AG20443 (cell line): ENCODE data around the gene NEURL1.
"Not testable (repeated sequence)": the region's sequence is repeated elsewhere in the genome, so short reads cannot be mapped to it uniquely, and the experiment has no call there.

Experiments used
- DNase-seq: peaks from one replicate; pipeline ENCODE4 v3.0.0; 2012; ENCODE audit warnings: low spot score, mixed read lengths

Gene NEURL1

GRCh38 chr10:103463499-103463898 is 30.0 kb upstream of the NEURL1 start:
- no peak for DNase-seq

- no peak for DNase-seq
Measured at GRCh38 chr10:103465411-103466179, 27.9 kb upstream of the NEURL1 start.

- no peak for DNase-seq
Measured at GRCh38 chr10:103466734-103467133, 26.8 kb upstream of the NEURL1 start.

DNA sequence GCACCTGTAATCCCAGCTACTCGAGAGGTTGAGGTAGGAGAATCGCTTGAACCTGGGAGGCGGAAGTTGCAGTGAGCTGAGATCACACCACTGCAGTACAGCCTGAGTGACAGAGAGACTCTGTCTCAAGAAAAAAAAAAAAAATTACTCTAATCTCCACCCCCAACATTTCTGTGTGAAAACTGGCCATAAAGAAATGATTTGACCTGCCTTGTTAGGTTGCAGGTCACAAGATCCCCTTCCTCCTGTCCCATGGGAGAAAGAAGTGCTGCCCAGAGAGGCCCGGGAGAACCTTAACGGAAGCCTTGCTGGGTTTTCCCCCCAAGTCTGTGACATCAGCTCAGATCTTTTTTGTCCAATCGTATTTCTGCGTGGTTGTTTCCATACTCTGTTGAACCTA is 26.1 kb upstream of the NEURL1 start:
- no peak for DNase-seq

DNA sequence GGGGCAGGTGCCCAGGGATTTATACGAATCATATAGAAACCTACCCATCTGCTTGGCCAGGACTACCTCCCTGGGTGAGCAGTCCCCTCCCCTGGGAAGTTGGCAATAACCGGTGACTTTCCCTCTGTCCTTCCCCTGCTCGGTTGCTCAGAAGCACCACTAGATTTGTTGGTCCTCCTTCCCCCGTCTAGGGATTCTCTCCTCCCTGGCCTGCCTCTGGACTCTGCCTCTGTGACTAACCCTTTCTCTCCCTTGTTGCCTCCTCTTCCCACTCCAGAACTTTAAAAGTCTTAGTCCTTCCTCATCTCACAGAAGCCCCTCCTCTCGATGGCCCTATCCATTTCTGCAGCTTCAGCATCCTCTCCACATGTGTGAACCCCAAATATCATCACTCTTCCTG is 24.3 kb upstream of the NEURL1 start:
- DNase-seq, result no peak

DNA sequence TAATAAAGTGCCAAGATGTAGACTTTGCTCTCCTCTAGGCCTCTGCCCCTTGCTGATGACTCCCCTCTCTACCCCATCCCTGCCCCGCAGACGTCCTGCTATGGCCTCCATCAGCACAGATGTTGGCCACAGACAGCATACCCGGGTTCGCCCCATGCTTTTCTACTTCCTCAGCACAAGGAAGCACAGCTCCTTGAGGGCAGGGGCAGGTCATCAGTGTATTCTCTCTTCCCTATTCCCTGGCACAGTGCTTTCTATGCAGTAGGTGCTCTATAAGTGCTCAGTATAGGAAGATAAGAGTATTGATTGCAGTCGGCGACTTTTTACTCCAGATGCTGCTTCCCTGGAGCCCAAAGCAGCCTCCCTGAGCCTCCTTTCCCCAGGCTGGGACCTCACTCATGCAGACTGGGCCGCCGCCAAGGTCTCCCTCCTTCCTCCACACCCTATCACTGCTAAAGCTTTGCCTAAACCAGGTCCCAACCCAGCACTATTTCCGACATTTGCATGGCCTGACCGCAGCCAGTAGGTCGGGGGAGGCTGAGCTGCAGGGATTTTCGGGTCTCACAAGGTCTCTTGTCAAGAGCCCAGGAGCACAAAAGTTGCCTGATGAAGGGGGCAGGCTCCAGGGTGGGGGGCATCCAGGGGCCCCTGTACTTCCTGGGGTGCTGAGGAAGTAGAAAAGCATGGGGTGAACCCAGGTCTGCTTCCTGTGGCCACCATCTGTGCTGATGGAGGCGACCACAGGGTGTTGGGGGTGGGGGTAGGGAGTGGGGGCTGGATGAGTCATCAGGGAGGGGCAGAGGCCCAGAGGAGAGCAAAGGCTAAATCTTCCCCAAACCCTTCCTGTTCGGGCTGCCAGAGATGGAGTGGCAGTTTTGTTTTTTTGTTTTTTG is 22.5 kb upstream of the NEURL1 start:
- no peak for DNase-seq

- no peak for DNase-seq
Measured at GRCh38 chr10:103472005-103472404, 21.5 kb upstream of the NEURL1 start.

DNA sequence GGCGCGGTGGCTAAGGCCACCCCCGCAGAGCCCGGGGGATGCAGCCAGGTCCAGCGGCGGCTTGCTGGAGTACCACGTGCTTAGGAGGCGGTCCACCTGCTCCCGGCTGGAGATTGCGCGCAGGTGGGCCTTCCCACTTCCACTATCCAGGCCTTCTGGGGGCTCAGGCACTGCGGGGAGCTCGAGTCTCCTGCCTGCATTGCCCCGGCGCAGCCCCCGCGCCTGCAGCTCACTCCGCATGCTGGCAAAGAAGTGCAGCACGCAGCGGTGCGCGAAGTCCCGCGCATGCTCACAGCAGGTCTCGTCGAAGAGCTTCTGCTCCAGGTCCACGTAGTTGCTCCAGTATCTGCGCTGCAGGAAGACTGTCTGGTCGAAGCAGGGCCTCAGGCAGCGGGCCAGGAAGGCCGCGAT is 20.2 kb upstream of the NEURL1 start:
- DNase-seq, result no peak

GRCh38 chr10:103474077-103474476 is 19.4 kb upstream of the NEURL1 start:
- DNase-seq, result no peak

GRCh38 chr10:103475437-103475836 is 18.1 kb upstream of the NEURL1 start:
- DNase-seq, result no peak

DNA sequence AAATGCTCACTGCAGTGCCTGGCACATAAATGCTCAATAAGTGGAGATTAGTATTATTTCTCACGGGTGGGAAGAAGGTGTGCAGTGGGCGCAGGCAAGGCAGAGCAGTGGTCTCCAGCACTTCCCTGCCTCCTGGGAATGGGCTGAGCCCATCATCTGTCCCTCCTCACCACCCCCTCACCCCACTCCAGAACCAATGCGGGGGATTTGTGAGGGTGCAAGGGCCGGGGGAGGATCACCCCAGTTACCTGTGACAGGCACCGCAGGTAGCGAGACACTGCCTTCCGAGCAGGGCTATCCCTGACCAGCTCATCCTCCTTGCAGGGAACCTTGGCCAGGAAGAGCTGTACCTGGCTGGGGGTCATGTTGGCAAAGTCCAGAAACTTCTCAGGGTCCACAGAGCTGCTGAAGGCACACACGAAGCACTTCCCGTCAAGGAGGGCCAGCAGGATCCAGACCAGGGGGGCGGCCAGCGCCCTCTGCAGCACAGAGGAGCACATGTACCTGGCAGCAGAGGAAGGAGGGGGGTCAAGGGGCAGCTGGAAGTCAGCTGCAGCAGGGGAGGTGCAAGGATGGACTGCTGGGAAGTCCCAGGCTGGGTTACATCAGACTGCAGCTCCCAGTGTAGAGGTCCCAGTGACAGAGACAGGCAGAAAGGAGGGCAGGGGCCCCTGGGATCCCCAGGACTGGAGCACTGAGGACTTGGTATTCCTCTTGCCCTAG is 17.3 kb upstream of the NEURL1 start:
- DNase-seq, result no peak

- no peak for DNase-seq
Measured at GRCh38 chr10:103478671-103479070, 14.8 kb upstream of the NEURL1 start.

- peak; percentile 74 for DNase-seq
Measured at GRCh38 chr10:103479135-103479534, 14.4 kb upstream of the NEURL1 start, which contains the start of gene CALHM3. Gene CALHM3, minus strand, starts transcription at chr10:103479240. Its CDS starts 208 bp downstream, at chr10:103479032.

GRCh38 chr10:103480521-103480920 is 13.0 kb upstream of the NEURL1 start:
- peak; percentile 74 for DNase-seq

DNA sequence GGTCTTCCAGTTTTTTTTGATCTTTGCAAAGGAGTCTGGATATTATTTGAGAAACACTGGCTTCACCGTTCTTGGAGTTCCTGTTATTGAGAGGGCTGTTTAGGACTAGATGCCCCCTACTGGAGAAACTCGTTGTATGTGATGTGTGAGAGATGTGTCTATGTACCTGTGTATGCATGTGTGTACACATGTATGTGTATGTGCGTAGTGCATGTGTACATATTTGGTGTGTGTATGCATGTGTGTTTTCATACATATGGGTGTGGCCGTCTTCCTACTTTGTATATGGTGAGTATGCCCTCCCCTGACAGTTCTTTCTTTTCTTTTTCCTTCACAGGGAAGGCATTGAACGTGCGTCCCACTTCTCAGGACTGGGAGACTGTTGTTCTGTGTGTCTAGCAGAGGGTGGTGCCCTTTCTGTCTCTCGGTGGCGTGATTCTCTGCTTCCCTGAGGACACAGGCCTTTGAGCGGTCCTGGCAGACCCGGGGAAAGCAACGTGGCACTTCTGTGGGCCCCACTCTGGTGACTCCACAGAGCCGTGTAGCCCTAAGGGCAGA is 11.5 kb upstream of the NEURL1 start:
- DNase-seq, result peak; percentile 74

- not testable (repeated sequence) for DNase-seq
Measured at GRCh38 chr10:103486635-103487409, 6.7 kb upstream of the NEURL1 start.

- DNase-seq, result no peak
Measured at GRCh38 chr10:103487410-103487708, 6.1 kb upstream of the NEURL1 start.

GRCh38 chr10:103490986-103491314 is 2.6 kb upstream of the NEURL1 start:
- no peak for DNase-seq

DNA sequence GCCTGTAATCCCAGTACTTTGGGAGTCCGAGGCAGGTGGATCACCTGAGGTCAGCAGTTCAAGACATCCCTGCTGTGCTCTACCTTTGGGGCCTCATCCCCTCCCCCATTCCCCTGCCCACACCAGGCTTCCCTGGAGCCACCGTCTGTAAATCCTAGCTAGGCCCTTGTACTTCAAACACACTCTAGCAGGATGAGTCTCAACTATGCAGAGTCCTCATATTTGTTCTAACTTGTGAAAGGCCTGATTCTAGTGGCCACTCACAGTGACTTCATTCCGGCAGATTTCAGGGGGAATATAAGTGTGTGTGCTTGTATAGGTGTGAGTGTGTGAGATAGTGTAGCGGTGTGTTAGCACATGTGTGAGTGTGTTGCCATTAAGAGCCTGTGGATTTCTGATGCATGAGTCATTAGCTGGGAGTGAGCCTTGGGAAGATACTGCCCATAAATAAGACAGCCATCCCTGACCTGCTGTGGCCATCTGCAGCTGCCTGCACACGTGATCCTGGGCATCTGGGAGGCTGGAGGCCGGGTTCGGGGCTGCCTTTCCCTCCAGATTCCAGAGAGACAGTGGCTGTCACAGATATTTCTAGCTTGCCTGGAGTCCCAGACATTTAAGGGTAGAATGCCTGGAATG is 1.7 kb upstream of the NEURL1 start:
- DNase-seq, result peak; percentile 91

GRCh38 chr10:103492655-103493261 is 747 bp upstream of the NEURL1 start:
- DNase-seq, result no peak
